SK-N-SH treated with all-trans-retinoic acid at 6 μM for 48 hours (cell line): ENCODE measurements around the gene SEC22A.

Experiments used
- ATAC-seq: fragments of 200-7000 bp; cut with Tn5 transposase; 3 replicates; pipeline ENCODE4 v1.9.1; 2020; ENCODE audit warnings: mild to moderate bottlenecking, moderate library complexity
- BACH2 ChIP-seq: fragments of 250-450 bp; sonication (Bioruptor Pico); IDR thresholded peaks from 2 replicates; pipeline ENCODE4 v1.9.0; 2021; ENCODE audit warnings: mild to moderate bottlenecking, borderline replicate concordance
- CREB5 ChIP-seq: fragments of 250-450 bp; sonication (Bioruptor Pico); IDR thresholded peaks from 2 replicates; pipeline ENCODE4 v1.5.1; 2020; ENCODE audit warnings: low read depth, mild to moderate bottlenecking, moderate library complexity
- CSDC2 ChIP-seq: fragments of 250-450 bp; sonication (Bioruptor Pico); IDR thresholded peaks from 2 replicates; pipeline ENCODE4 v1.5.0; 2020; ENCODE audit warnings: mild to moderate bottlenecking, moderate library complexity
- ESRRG ChIP-seq: fragments of 250-450 bp; sonication (Bioruptor Pico); IDR thresholded peaks from 2 replicates; pipeline ENCODE4 v1.6.1; 2021; ENCODE audit warnings: mild to moderate bottlenecking
- GLIS3 ChIP-seq: fragments of 250-450 bp; sonication (Bioruptor Pico); IDR thresholded peaks from 2 replicates; pipeline ENCODE4 v1.5.0; 2020; ENCODE audit warnings: mild to moderate bottlenecking, moderate library complexity
- ISL1 ChIP-seq: fragments of 250-450 bp; sonication (Bioruptor Pico); IDR thresholded peaks from 2 replicates; pipeline ENCODE4 v2.1.2; 2022; ENCODE audit warnings: mild to moderate bottlenecking, moderate library complexity
- OSR1 ChIP-seq: fragments of 250-450 bp; sonication (Bioruptor Pico); IDR thresholded peaks from 2 replicates; pipeline ENCODE4 v1.8.0; 2022; ENCODE audit warnings: moderate library complexity, mild to moderate bottlenecking, inconsistent platforms
- PATZ1 ChIP-seq: fragments of 250-450 bp; sonication (Bioruptor Pico); IDR thresholded peaks from 2 replicates; pipeline ENCODE4 v1.8.0; 2020; ENCODE audit warnings: mild to moderate bottlenecking, moderate library complexity, borderline replicate concordance
- PPARA ChIP-seq: fragments of 250-450 bp; sonication (Bioruptor Pico); IDR thresholded peaks from 2 replicates; pipeline ENCODE4 v1.5.0; 2020; ENCODE audit warnings: mild to moderate bottlenecking, borderline replicate concordance
- RARB ChIP-seq: fragments of 250-450 bp; sonication (Bioruptor Pico); IDR thresholded peaks from 2 replicates; pipeline ENCODE4 v1.8.0; 2021; ENCODE audit warnings: mild to moderate bottlenecking, moderate library complexity
- SNAI2 ChIP-seq: fragments of 250-450 bp; sonication (Bioruptor Pico); IDR thresholded peaks from 2 replicates; pipeline ENCODE4 v1.5.0; 2020; ENCODE audit warnings: mild to moderate bottlenecking, moderate library complexity
- TCF4 ChIP-seq: fragments of 250-450 bp; sonication (Bioruptor Pico); IDR thresholded peaks from 2 replicates; pipeline ENCODE4 v1.8.0; 2021; ENCODE audit warnings: mild to moderate bottlenecking, moderate library complexity, borderline replicate concordance
- TOX ChIP-seq: fragments of 250-450 bp; sonication (Bioruptor Pico); IDR thresholded peaks from 2 replicates; pipeline ENCODE4 v1.8.0; 2021; ENCODE audit warnings: mild to moderate bottlenecking, moderate library complexity, borderline replicate concordance
- ZC3H10 ChIP-seq: fragments of 250-450 bp; sonication (Bioruptor Pico); IDR thresholded peaks from 2 replicates; pipeline ENCODE4 v1.5.1; 2021; ENCODE audit warnings: mild to moderate bottlenecking, moderate library complexity
- ZFP3 ChIP-seq: fragments of 250-450 bp; sonication (Bioruptor Pico); IDR thresholded peaks from 2 replicates; pipeline ENCODE4 v1.5.0; 2020; ENCODE audit warnings: mild to moderate bottlenecking, moderate library complexity
- ZFP30 ChIP-seq: fragments of 450-650 bp; formaldehyde crosslinking; IDR thresholded peaks from 2 replicates; pipeline ENCODE4 v1.5.0; 2022; ENCODE audit warnings: mild to moderate bottlenecking, moderate library complexity
- ZNF565 ChIP-seq: fragments of 450-650 bp; formaldehyde crosslinking; conservative IDR thresholded peaks from 2 replicates; pipeline ENCODE4 v1.5.0; 2020; ENCODE audit warnings: low read depth, mild to moderate bottlenecking, moderate library complexity
- ZNF70 ChIP-seq: fragments of 450-650 bp; formaldehyde crosslinking; IDR thresholded peaks from 2 replicates; pipeline ENCODE4 v1.5.0; 2020; ENCODE audit warnings: mild to moderate bottlenecking, moderate library complexity
- ZNF8 ChIP-seq: fragments of 450-650 bp; formaldehyde crosslinking; IDR thresholded peaks from 2 replicates; pipeline ENCODE4 v1.5.0; 2020; ENCODE audit warnings: mild to moderate bottlenecking, moderate library complexity
- TF ChIP-seq, protein P1 (sequence below): fragments of 250-450 bp; sonication (Bioruptor Pico); IDR thresholded peaks from 2 replicates; pipeline ENCODE4 v1.8.0; 2021; ENCODE audit warnings: low read depth, mild to moderate bottlenecking, moderate library complexity, borderline replicate concordance
- TF ChIP-seq, protein P2 (sequence below): fragments of 250-450 bp; sonication (Bioruptor Pico); IDR thresholded peaks from 2 replicates; pipeline ENCODE4 v1.5.0; 2020; ENCODE audit warnings: mild to moderate bottlenecking, moderate library complexity
- TF ChIP-seq, protein P3 (sequence below): fragments of 250-450 bp; sonication (Bioruptor Pico); IDR thresholded peaks from 2 replicates; pipeline ENCODE4 v1.5.1; 2021; ENCODE audit warnings: mild to moderate bottlenecking, moderate library complexity

SEC22A gene

GRCh38 chr3:123303976-123304560 is 102.3 kb downstream of the SEC22A start:
- ATAC-seq = no peak
- TF ChIP-seq BACH2 (CRISPR knock-in tag) (no peak), ZFP3 (CRISPR knock-in tag) (no peak), PPARA (CRISPR knock-in tag) (no peak), ISL1 (CRISPR knock-in tag) (no peak), ZC3H10 (CRISPR knock-in tag) (no peak), TOX (no peak), GLIS3 (no peak), SNAI2 (no peak), ZNF70 (CRISPR knock-in tag) (no peak), ZNF565 (CRISPR knock-in tag) (no peak), PATZ1 (CRISPR knock-in tag) (no peak), TCF4 (CRISPR knock-in tag) (no peak), RARB (no peak), ZNF8 (CRISPR knock-in tag) (no peak), CREB5 (no peak), ZFP30 (CRISPR knock-in tag) (no peak)
- TF ChIP-seq, protein P1, sequence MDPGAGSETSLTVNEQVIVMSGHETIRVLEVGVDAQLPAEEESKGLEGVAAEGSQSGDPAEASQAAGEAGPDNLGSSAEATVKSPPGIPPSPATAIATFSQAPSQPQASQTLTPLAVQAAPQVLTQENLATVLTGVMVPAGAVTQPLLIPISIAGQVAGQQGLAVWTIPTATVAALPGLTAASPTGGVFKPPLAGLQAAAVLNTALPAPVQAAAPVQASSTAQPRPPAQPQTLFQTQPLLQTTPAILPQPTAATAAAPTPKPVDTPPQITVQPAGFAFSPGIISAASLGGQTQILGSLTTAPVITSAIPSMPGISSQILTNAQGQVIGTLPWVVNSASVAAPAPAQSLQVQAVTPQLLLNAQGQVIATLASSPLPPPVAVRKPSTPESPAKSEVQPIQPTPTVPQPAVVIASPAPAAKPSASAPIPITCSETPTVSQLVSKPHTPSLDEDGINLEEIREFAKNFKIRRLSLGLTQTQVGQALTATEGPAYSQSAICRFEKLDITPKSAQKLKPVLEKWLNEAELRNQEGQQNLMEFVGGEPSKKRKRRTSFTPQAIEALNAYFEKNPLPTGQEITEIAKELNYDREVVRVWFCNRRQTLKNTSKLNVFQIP (CRISPR knock-in tag) = no peak
- TF ChIP-seq, protein P2, sequence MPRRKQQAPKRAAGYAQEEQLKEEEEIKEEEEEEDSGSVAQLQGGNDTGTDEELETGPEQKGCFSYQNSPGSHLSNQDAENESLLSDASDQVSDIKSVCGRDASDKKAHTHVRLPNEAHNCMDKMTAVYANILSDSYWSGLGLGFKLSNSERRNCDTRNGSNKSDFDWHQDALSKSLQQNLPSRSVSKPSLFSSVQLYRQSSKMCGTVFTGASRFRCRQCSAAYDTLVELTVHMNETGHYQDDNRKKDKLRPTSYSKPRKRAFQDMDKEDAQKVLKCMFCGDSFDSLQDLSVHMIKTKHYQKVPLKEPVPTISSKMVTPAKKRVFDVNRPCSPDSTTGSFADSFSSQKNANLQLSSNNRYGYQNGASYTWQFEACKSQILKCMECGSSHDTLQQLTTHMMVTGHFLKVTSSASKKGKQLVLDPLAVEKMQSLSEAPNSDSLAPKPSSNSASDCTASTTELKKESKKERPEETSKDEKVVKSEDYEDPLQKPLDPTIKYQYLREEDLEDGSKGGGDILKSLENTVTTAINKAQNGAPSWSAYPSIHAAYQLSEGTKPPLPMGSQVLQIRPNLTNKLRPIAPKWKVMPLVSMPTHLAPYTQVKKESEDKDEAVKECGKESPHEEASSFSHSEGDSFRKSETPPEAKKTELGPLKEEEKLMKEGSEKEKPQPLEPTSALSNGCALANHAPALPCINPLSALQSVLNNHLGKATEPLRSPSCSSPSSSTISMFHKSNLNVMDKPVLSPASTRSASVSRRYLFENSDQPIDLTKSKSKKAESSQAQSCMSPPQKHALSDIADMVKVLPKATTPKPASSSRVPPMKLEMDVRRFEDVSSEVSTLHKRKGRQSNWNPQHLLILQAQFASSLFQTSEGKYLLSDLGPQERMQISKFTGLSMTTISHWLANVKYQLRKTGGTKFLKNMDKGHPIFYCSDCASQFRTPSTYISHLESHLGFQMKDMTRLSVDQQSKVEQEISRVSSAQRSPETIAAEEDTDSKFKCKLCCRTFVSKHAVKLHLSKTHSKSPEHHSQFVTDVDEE = no peak

- TF ChIP-seq ZNF70 (CRISPR knock-in tag) (no peak), BACH2 (CRISPR knock-in tag) (no peak), CREB5 (no peak), CSDC2 (no peak), ZC3H10 (CRISPR knock-in tag) (no peak)
- TF ChIP-seq, protein P1 (CRISPR knock-in tag) = no peak
- ATAC-seq = no peak
Observed at GRCh38 chr3:123305192-123305591, 103.4 kb downstream of the SEC22A start.

GRCh38 chr3:123307064-123307463 is 105.3 kb downstream of the SEC22A start:
- ATAC-seq = no peak
- TF ChIP-seq PATZ1 (CRISPR knock-in tag) (no peak), ZNF8 (CRISPR knock-in tag) (no peak), GLIS3 (no peak), TOX (no peak), CSDC2 (no peak), ESRRG (no peak), OSR1 (CRISPR knock-in tag) (no peak), BACH2 (CRISPR knock-in tag) (no peak)
- TF ChIP-seq, protein P1 (CRISPR knock-in tag) = no peak
- TF ChIP-seq, protein P3, sequence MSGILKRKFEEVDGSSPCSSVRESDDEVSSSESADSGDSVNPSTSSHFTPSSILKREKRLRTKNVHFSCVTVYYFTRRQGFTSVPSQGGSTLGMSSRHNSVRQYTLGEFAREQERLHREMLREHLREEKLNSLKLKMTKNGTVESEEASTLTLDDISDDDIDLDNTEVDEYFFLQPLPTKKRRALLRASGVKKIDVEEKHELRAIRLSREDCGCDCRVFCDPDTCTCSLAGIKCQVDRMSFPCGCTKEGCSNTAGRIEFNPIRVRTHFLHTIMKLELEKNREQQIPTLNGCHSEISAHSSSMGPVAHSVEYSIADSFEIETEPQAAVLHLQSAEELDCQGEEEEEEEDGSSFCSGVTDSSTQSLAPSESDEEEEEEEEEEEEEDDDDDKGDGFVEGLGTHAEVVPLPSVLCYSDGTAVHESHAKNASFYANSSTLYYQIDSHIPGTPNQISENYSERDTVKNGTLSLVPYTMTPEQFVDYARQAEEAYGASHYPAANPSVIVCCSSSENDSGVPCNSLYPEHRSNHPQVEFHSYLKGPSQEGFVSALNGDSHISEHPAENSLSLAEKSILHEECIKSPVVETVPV (CRISPR knock-in tag) = no peak
